Adrenal gland (tissue), 5 donors: ENCODE measurements around the gene TOGARAM1.

Experiments
- POLR2A ChIP-seq, 2 donors: fragments of 450-650 bp; IDR thresholded peaks; one replicate each; pipeline ENCODE4 v1.6.1; 2017; ENCODE audit warnings: antibody characterized with exemption in 2 of 2, mild to moderate bottlenecking in 2 of 2, moderate library complexity in 1 of 2
- TF ChIP-seq, protein P1 (sequence below), 6 experiments: fragments of 450-650 bp in 4 of 6; fragments of 200-600 bp in 2 of 6; sonication (generic) in 1 of 6; IDR thresholded peaks; 1 replicate in 5 of 6; 2 replicates in 1 of 6; pipeline versions ENCODE4 v1.5.1 to v1.8.0; 2016 to 2021; ENCODE audit warnings: antibody characterized with exemption in 6 of 6, mild to moderate bottlenecking in 2 of 6, moderate library complexity in 1 of 6
- donor health status: DM: no; HTN: no; CAD: no.

DNA sequence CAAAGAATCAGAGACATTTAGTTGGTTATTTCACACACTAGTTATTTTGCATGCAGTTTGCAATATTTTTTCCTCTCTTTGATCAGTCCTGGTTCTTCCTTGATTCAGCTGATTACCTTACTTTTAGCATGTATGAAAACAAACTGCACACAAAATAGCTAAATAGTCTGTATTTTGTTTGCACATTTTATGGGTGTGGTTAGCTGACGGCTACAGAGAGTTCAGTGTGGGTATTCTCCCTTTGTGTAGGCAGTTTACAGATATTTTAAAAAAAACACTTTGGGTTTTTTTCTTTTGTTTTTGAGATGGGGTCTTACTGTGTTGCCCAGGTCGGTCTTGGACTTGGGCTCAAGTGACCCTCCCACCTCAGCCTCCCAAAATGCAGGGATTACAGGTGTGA, 28.5 kb downstream of the TOGARAM1 start:
- TF ChIP-seq, protein P1, sequence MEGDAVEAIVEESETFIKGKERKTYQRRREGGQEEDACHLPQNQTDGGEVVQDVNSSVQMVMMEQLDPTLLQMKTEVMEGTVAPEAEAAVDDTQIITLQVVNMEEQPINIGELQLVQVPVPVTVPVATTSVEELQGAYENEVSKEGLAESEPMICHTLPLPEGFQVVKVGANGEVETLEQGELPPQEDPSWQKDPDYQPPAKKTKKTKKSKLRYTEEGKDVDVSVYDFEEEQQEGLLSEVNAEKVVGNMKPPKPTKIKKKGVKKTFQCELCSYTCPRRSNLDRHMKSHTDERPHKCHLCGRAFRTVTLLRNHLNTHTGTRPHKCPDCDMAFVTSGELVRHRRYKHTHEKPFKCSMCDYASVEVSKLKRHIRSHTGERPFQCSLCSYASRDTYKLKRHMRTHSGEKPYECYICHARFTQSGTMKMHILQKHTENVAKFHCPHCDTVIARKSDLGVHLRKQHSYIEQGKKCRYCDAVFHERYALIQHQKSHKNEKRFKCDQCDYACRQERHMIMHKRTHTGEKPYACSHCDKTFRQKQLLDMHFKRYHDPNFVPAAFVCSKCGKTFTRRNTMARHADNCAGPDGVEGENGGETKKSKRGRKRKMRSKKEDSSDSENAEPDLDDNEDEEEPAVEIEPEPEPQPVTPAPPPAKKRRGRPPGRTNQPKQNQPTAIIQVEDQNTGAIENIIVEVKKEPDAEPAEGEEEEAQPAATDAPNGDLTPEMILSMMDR (IDR thresholded peaks at IDR 0.05): no peak
- TF ChIP-seq POLR2A (IDR thresholded peaks at IDR 0.05): no peak
